Neutrophil (primary cell): ENCODE measurements around the gene HSD3B7.
A peak's percentile ranks its signal among the peaks of the same experiment; 100 is the strongest.

Source experiments
- H3K27ac ChIP-seq: fragments of 200-600 bp; sonication (generic); 2 replicates; pipeline ENCODE4 v1.5.1; 2016; ENCODE audit warnings: mild to moderate bottlenecking, moderate library complexity
- H3K27me3 ChIP-seq: fragments of 200-600 bp; sonication (generic); 2 replicates; pipeline ENCODE4 v1.6.0; 2016; ENCODE audit warnings: mild to moderate bottlenecking
- H3K36me3 ChIP-seq: fragments of 200-600 bp; sonication (generic); 2 replicates; pipeline ENCODE4 v1.5.1; 2017
- H3K4me1 ChIP-seq, 2 experiments: fragments of 200-600 bp in 1 of 2; sonication (generic) in 1 of 2; 1 replicate in 1 of 2; 2 replicates in 1 of 2; pipeline versions ENCODE4 v1.5.1 to v1.6.1; 2013 to 2016; ENCODE audit warnings: low read depth in 1 of 2, low read length in 1 of 2, mild to moderate bottlenecking in 1 of 2, moderate library complexity in 1 of 2; ENCODE audit not compliant: control insufficient read depth in 1 of 2, insufficient read depth in 1 of 2
- H3K4me3 ChIP-seq, 2 experiments: fragments of 200-600 bp in 1 of 2; sonication (generic) in 1 of 2; 1 replicate in 1 of 2; 2 replicates in 1 of 2; pipeline ENCODE4 v1.5.1; 2013 to 2016; ENCODE audit warnings: low read depth in 1 of 2, low read length in 1 of 2, mild to moderate bottlenecking in 1 of 2, moderate library complexity in 1 of 2
- H3K9me3 ChIP-seq: fragments of 200-600 bp; sonication (generic); 2 replicates; pipeline ENCODE4 v1.5.1; 2016
- TF ChIP-seq, protein P1 (sequence below): fragments of 200-600 bp; sonication (generic); IDR thresholded peaks from 2 replicates; pipeline ENCODE4 v1.5.1; 2016; ENCODE audit warnings: antibody characterized with exemption

The HSD3B7 gene

GRCh38 chr16:30997725-30998711 lies 13.0 kb downstream of the HSD3B7 start:
- Histone ChIP-seq H3K27me3 (peaks cover 39% of the 10 kb centered on the region), H3K4me1 (peaks cover 12 to 14% of the 10 kb centered on the region in 2 experiments), H3K27ac (no peak overlapping the region), H3K36me3 (no peaks in the 10 kb centered on the region), H3K4me3 (peak overlapping the region; percentile 57 to 68), H3K9me3 (no peaks in the 10 kb centered on the region)
- TF ChIP-seq, protein P1, sequence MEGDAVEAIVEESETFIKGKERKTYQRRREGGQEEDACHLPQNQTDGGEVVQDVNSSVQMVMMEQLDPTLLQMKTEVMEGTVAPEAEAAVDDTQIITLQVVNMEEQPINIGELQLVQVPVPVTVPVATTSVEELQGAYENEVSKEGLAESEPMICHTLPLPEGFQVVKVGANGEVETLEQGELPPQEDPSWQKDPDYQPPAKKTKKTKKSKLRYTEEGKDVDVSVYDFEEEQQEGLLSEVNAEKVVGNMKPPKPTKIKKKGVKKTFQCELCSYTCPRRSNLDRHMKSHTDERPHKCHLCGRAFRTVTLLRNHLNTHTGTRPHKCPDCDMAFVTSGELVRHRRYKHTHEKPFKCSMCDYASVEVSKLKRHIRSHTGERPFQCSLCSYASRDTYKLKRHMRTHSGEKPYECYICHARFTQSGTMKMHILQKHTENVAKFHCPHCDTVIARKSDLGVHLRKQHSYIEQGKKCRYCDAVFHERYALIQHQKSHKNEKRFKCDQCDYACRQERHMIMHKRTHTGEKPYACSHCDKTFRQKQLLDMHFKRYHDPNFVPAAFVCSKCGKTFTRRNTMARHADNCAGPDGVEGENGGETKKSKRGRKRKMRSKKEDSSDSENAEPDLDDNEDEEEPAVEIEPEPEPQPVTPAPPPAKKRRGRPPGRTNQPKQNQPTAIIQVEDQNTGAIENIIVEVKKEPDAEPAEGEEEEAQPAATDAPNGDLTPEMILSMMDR = no peak

GRCh38 chr16:30998852-30999761 lies 14.1 kb downstream of the HSD3B7 start:
- no peak overlapping the region for H3K4me3 ChIP-seq
- TF ChIP-seq, protein P1 = no peak
- H3K27me3 ChIP-seq = peaks cover 39% of the 10 kb centered on the region
- H3K36me3 ChIP-seq = no peaks in the 10 kb centered on the region
- H3K27ac ChIP-seq = no peak overlapping the region
- H3K4me1 ChIP-seq = peaks cover 12 to 14% of the 10 kb centered on the region in 2 experiments
- H3K9me3 ChIP-seq = no peaks in the 10 kb centered on the region

GRCh38 chr16:31000671-31001382 lies 15.8 kb downstream of the HSD3B7 start:
- no peaks in the 10 kb centered on the region for H3K36me3 ChIP-seq
- H3K27ac ChIP-seq = no peak overlapping the region
- H3K9me3 ChIP-seq = no peaks in the 10 kb centered on the region
- no peak overlapping the region for H3K4me3 ChIP-seq
- TF ChIP-seq, protein P1 = no peak
- peaks cover 9 to 14% of the 10 kb centered on the region in 2 experiments for H3K4me1 ChIP-seq
- H3K27me3 ChIP-seq = peaks cover 48% of the 10 kb centered on the region

DNA sequence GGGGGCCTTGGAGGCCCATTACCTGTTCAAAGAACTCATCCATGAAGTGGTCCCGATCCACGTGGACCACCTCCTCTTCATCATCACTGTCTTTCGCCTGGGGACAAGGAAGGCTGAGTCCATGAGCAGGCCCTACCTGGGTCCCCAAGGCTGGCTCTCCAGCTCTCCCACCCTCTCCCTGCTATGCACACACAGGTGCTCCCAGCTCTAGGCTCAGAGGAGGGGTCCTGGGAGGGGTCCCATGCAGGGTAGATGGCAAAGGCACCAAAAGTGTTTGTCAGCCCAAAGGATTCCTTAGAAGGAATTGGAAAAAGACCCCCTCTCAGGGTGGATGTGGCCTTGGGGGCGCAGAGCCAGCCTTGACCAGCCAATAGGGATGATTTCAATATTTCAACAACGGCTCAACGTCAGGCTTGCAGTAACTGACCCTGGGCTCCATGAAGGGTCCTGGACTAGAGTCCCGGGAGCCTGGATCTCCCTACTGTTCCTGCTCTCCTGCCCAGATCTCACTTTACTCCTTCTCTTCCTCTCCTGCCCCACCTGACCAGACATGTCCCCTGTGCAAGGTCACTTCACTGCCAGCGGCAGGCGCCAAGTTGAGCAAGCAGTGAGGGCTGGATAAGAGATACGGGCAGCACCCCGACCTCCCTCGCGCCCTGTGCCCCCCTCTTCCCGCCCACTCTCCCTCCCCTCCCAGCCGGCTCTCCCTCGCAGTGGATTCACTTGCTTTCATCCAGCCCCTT lies 16.7 kb downstream of the HSD3B7 start:
- no peaks in the 10 kb centered on the region for H3K9me3 ChIP-seq
- H3K27ac ChIP-seq = no peak overlapping the region
- no peak overlapping the region for H3K4me3 ChIP-seq
- peaks cover 48% of the 10 kb centered on the region for H3K27me3 ChIP-seq
- TF ChIP-seq, protein P1 = no peak
- H3K4me1 ChIP-seq = peaks cover 9 to 11% of the 10 kb centered on the region in 2 experiments
- H3K36me3 ChIP-seq = no peaks in the 10 kb centered on the region
